ENCODE results near the gene APPL2. TPM values are rescaled to one million over a fixed set of nuclear protein-coding genes. Genes with fewer than 3 reads are reported as not detected.

Gene APPL2
- total RNA-seq, 1 experiment from 2014 or later: 16.1 TPM

DNA sequence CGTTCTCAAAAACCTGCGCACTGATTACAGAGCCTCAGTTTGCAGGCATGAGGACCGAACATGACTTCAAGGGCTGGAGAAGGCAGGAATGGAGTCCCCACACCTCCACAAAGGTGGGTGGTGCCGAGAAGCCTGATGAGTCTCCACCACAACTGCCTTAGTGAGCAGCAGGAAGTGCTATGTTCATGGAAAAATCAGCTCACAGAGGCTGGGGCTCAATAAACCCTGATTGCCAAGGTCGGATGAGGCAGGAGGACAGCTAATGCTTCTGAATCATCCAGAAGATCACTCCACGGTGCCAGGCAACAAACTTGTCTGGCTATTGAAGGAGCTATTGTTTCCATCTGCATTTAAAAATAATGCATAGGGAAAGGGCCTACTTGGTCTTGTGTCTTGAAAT is 31.1 kb downstream of the APPL2 start:
- H3K4me1 Mint-ChIP-seq: peaks cover 4% of the 10 kb centered on the region; the same call in 1 of the 2 replicates
- DNase-seq (ENCODE audit: low spot score) (no peak), ATAC-seq (no peak)
- no peaks in the 10 kb centered on the region for H3K27me3 Mint-ChIP-seq (ENCODE audit: low read depth)
- H3K27ac Mint-ChIP-seq: no peak overlapping the region; the same call in 1 of the 2 replicates
- TF ChIP-seq ZNF219 (CRISPR knock-in tag; IDR thresholded peaks at IDR 0.05; ENCODE audit: borderline replicate concordance) (no peak), HMGA2 (CRISPR knock-in tag; IDR thresholded peaks at IDR 0.05) (no peak)
- ChIA-PET POLR2A (no interaction called here), CTCF (interaction anchor here (1.0 kb wide), 1 partner anchor 178 kb away, joined by 4 read pairs; no protein-coding TSS in a partner anchor)
- no peak overlapping the region for H3K4me3 Mint-ChIP-seq
- no peaks in the 10 kb centered on the region for H3K9me3 Mint-ChIP-seq
- H3K36me3 Mint-ChIP-seq: peaks cover 16% of the 10 kb centered on the region

DNA sequence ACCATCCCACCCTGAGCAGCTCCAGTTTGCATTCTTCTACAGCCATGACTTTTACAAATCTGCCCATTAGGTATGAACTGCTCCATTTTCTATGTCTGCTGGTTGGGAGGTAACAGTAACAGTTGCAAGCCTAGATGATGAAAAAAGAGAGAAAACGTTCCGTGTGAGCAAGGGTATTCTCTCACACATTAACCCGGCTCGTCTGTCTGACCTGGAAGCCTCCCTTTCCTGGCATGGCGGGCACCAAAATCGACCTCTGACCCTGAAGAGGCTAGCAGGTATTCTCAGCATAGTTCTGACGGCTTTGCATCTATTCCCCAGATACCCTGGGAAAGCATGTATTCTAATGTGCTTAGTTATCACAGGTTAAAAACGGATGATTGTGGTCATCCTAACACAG is 31.8 kb downstream of the APPL2 start:
- H3K27ac Mint-ChIP-seq: no peak overlapping the region
- no peak overlapping the region for H3K4me3 Mint-ChIP-seq

More for the DNA sequence above, 31.8 kb downstream of the APPL2 start:
- Mint-ChIP-seq H3K27me3 (ENCODE audit: low read depth) (no peaks in the 10 kb centered on the region), H3K9me3 (no peaks in the 10 kb centered on the region), H3K4me1 (peaks cover 4% of the 10 kb centered on the region; the same call in 1 of the 2 replicates), H3K36me3 (peaks cover 16% of the 10 kb centered on the region)
- ATAC-seq (no peak), DNase-seq (ENCODE audit: low spot score) (no peak)
- TF ChIP-seq EMX1 (CRISPR knock-in tag; IDR thresholded peaks at IDR 0.05): no peak
- TF ChIP-seq, protein P1, sequence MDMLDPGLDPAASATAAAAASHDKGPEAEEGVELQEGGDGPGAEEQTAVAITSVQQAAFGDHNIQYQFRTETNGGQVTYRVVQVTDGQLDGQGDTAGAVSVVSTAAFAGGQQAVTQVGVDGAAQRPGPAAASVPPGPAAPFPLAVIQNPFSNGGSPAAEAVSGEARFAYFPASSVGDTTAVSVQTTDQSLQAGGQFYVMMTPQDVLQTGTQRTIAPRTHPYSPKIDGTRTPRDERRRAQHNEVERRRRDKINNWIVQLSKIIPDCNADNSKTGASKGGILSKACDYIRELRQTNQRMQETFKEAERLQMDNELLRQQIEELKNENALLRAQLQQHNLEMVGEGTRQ (CRISPR knock-in tag; IDR thresholded peaks at IDR 0.05): no peak
- TF ChIP-seq TEAD4 (CRISPR knock-in tag; IDR thresholded peaks at IDR 0.05): no peak
- no peak for TF ChIP-seq IRF1 (CRISPR knock-in tag; IDR thresholded peaks at IDR 0.05)
- TF ChIP-seq ATF1 (CRISPR knock-in tag; IDR thresholded peaks at IDR 0.05): no peak
- TF ChIP-seq TEAD1 (CRISPR knock-in tag; IDR thresholded peaks at IDR 0.05): no peak
- TF ChIP-seq FOXK1 (CRISPR knock-in tag; IDR thresholded peaks at IDR 0.05): no peak
- TF ChIP-seq ZBTB21 (CRISPR knock-in tag; IDR thresholded peaks at IDR 0.05; ENCODE audit: borderline replicate concordance): no peak
- TF ChIP-seq, protein P2, sequence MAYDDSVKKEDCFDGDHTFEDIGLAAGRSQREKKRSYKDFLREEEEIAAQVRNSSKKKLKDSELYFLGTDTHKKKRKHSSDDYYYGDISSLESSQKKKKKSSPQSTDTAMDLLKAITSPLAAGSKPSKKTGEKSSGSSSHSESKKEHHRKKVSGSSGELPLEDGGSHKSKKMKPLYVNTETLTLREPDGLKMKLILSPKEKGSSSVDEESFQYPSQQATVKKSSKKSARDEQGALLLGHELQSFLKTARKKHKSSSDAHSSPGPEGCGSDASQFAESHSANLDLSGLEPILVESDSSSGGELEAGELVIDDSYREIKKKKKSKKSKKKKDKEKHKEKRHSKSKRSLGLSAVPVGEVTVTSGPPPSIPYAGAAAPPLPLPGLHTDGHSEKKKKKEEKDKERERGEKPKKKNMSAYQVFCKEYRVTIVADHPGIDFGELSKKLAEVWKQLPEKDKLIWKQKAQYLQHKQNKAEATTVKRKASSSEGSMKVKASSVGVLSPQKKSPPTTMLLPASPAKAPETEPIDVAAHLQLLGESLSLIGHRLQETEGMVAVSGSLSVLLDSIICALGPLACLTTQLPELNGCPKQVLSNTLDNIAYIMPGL (CRISPR knock-in tag; IDR thresholded peaks at IDR 0.05): no peak
- TF ChIP-seq NR3C1 (CRISPR knock-in tag; conservative IDR thresholded peaks at IDR 0.05; ENCODE audit: low read depth): no peak
- TF ChIP-seq ETV6 (CRISPR knock-in tag; IDR thresholded peaks at IDR 0.05): no peak
- TF ChIP-seq E2F4 (CRISPR knock-in tag; IDR thresholded peaks at IDR 0.05; ENCODE audit: borderline replicate concordance, low read depth): no peak
- TF ChIP-seq ZNF671 (CRISPR knock-in tag; IDR thresholded peaks at IDR 0.05): no peak
- no peak for TF ChIP-seq USF1 (CRISPR knock-in tag; IDR thresholded peaks at IDR 0.05)
- TF ChIP-seq FOXP4 (CRISPR knock-in tag; IDR thresholded peaks at IDR 0.05): no peak
- TF ChIP-seq JAZF1 (CRISPR knock-in tag; IDR thresholded peaks at IDR 0.05): no peak
- no peak for TF ChIP-seq ZNF396 (CRISPR knock-in tag; IDR thresholded peaks at IDR 0.05; ENCODE audit: borderline replicate concordance)
- TF ChIP-seq ELF4 (CRISPR knock-in tag; IDR thresholded peaks at IDR 0.05; ENCODE audit: low read depth): no peak
- TF ChIP-seq, protein P3, sequence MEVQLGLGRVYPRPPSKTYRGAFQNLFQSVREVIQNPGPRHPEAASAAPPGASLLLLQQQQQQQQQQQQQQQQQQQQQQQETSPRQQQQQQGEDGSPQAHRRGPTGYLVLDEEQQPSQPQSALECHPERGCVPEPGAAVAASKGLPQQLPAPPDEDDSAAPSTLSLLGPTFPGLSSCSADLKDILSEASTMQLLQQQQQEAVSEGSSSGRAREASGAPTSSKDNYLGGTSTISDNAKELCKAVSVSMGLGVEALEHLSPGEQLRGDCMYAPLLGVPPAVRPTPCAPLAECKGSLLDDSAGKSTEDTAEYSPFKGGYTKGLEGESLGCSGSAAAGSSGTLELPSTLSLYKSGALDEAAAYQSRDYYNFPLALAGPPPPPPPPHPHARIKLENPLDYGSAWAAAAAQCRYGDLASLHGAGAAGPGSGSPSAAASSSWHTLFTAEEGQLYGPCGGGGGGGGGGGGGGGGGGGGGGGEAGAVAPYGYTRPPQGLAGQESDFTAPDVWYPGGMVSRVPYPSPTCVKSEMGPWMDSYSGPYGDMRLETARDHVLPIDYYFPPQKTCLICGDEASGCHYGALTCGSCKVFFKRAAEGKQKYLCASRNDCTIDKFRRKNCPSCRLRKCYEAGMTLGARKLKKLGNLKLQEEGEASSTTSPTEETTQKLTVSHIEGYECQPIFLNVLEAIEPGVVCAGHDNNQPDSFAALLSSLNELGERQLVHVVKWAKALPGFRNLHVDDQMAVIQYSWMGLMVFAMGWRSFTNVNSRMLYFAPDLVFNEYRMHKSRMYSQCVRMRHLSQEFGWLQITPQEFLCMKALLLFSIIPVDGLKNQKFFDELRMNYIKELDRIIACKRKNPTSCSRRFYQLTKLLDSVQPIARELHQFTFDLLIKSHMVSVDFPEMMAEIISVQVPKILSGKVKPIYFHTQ (CRISPR knock-in tag; IDR thresholded peaks at IDR 0.05): no peak
- ChIA-PET POLR2A (no interaction called here), CTCF (no interaction called here)
